Pons (tissue), 1 donor: ENCODE results near the gene OTUB2.

Experiments
- DNase-seq: peaks from one replicate; pipeline ENCODE4 v3.0.0-alpha.2; 2016; ENCODE audit warnings: low spot score

OTUB2 gene

GRCh38 chr14:94026173-94026888 is at the start of gene OTUB2:
OTUB2 (plus strand) TSS chr14:94026340; CDS start chr14:94026538, 198 bp downstream.
- DNase-seq, result peak; percentile 99

GRCh38 chr14:93976477-93977057 is 49.6 kb upstream of the OTUB2 start, which contains the start of gene ASB2:
ASB2 (minus strand) TSS chr14:93976570; CDS start chr14:93964539, 12,031 bp downstream.
- DNase-seq, result peak; percentile 31

GRCh38 chr14:93977171-93977570 is 49.0 kb upstream of the OTUB2 start:
- DNase-seq, result no peak

GRCh38 chr14:93977790-93978581 is 48.2 kb upstream of the OTUB2 start:
- DNase-seq, result no peak

GRCh38 chr14:93978735-93979134 is 47.4 kb upstream of the OTUB2 start:
- no peak for DNase-seq

GRCh38 chr14:93980456-93981201 is 45.5 kb upstream of the OTUB2 start:
- peak; percentile 20 for DNase-seq

- no peak for DNase-seq
Observed at GRCh38 chr14:93981316-93982229, 44.6 kb upstream of the OTUB2 start.

- no peak for DNase-seq
Observed at GRCh38 chr14:93982230-93983007, 43.7 kb upstream of the OTUB2 start.

- DNase-seq, result no peak
Observed at GRCh38 chr14:93984070-93984469, 42.1 kb upstream of the OTUB2 start.

- peak; percentile 57 for DNase-seq
Observed at GRCh38 chr14:93984987-93985410, 41.1 kb upstream of the OTUB2 start.

- no peak for DNase-seq
Observed at GRCh38 chr14:93986955-93987354, 39.2 kb upstream of the OTUB2 start.

- no peak for DNase-seq
Observed at GRCh38 chr14:93987376-93987775, 38.8 kb upstream of the OTUB2 start.

GRCh38 chr14:93987815-93988476 is 38.2 kb upstream of the OTUB2 start:
- no peak for DNase-seq

- DNase-seq, result no peak
Observed at GRCh38 chr14:93989939-93990338, 36.2 kb upstream of the OTUB2 start.

GRCh38 chr14:93991212-93991611 is 34.9 kb upstream of the OTUB2 start:
- no peak for DNase-seq

- no peak for DNase-seq
Observed at GRCh38 chr14:93991649-93992048, 34.5 kb upstream of the OTUB2 start.

GRCh38 chr14:93993382-93993781 is 32.8 kb upstream of the OTUB2 start:
- DNase-seq, result no peak

- no peak for DNase-seq
Observed at GRCh38 chr14:93994919-93995682, 31.0 kb upstream of the OTUB2 start.

- DNase-seq, result no peak
Observed at GRCh38 chr14:93996130-93996695, 29.9 kb upstream of the OTUB2 start.
